C1 segment of cervical spinal cord (tissue), 14 donors: ENCODE results near the gene HELT.

Experiments used
- DNase-seq, 14 donors: peaks; one replicate each; lab custom pipeline; 2025; lab: John Stamatoyannopoulos, UW

HELT gene

DNA sequence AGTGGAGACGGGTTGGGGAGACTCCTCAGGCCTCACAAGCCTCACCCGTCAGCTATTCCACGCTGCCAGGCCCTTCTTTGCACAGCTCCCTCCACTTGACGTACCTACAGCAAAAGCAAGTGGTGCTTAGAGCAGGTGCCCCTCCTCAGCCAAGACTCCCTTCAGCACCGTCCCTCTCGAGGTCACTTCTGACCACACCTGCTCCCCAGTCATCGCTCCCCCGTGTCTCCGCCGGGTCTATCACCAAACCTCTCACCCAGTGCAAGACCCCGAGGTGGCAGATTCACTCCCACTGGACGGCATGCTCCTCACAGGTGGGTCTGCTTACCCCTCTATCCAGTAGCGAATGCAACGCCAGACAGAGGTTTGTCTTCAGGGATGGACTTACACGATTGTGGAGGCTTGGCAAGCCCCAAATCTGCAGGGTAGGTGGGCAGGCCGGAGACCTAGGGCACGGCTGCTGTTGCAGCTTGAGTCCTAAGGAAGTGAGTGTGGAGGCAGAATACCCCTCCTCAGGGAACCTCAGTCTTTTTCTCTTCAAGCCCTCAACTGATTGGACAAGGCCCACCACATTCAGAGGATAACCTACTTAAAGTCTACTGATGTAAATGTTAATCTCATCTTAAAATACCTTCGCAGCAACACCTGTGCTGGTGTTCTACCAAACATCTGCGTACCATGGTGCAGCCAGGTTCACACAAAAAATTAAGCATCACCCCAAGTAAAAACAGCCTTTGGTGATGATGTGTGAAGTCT lies 14.5 kb upstream of the HELT start:
- DNase-seq = no peak

- DNase-seq = no peak
These were observed 13.6 kb upstream of the HELT start for GRCh38 chr4:185004562-185005218.

GRCh38 chr4:185005219-185005819 lies 13.0 kb upstream of the HELT start:
- peak in 13 of 14 donors; percentile 10 to 59 (median 36) for DNase-seq

GRCh38 chr4:185011408-185011807 lies 6.9 kb upstream of the HELT start:
- peak in 1 of 14 donors; percentile 1 for DNase-seq

DNA sequence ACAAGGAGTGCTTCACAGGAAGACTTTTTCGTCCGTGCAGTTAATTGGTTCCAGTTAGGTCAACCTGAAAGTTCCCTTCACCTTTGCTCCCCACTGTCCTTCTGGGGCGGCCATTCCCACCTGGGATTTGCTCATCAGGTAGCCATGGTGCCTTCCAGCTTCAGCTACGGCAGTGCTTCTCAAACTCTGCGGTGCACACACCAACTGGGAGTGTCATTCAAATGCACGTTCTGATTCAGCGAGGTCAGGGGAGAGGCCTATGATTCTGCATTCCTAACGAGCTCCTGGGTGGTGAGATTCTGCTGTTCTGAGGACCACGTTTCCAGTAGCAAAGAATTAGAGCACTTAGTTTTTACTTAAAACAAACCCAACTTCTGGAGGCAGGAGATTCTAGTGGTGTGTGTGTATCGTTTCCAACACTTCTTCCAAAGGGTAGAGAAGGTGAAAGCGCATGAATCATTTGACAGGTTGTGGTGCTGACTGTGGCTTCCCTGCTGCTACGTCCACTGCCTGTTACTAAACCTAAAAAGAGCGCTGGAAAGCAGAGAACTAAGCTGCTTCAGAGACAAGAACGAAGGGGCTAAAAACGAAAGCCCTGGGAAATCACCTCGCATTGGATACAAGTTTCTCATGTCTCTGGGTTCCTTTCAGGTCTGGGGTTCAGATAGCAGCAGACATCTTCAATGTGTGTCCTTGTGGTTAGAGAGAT lies 4.7 kb upstream of the HELT start:
- no peak for DNase-seq

- DNase-seq = no peak
These were observed 3.2 kb upstream of the HELT start for GRCh38 chr4:185015108-185015507.

GRCh38 chr4:185016101-185016940 lies 2.0 kb upstream of the HELT start:
- DNase-seq = no peak

DNA sequence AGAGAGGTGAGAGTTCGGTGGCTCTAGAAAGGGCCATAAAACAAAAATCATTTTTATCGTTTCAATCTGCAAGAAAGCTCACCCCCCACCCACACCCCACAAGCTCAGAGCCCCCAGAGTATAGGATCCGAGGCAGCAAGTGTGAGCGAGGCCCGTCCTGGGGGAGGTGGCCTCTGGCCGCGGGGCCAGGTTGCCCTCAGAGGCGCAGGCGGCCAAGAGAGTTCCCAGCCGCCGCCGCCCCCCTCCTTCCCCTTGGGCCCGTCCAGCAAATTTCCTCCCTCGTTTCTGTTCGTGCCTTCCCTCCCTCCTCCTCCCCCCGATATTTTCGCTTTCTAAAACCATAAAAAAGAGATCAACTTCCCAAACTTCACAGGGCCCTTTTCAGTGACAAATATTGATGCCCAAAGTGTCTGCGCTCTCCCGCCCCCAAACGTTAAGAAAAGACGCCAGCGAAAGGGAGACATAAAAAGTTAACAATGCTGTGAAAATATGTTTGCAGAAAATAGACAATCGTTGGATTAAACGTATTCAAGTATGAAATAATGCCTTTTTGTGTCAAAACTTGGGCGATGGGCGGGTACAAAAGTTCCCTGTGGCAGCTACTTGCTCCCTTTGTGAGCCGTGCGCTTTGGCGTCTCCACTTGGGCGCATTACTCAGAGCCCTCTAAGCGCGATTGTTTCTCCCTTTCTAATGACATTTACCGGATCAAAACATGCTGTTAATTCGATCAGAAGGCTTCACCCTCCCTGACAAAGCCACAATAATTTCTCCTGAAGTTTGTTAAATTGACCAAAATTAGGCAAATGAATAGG lies 1.1 kb upstream of the HELT start:
- DNase-seq = no peak

GRCh38 chr4:185018834-185019455 lies 655 bp downstream of the HELT start:
- no peak for DNase-seq

DNA sequence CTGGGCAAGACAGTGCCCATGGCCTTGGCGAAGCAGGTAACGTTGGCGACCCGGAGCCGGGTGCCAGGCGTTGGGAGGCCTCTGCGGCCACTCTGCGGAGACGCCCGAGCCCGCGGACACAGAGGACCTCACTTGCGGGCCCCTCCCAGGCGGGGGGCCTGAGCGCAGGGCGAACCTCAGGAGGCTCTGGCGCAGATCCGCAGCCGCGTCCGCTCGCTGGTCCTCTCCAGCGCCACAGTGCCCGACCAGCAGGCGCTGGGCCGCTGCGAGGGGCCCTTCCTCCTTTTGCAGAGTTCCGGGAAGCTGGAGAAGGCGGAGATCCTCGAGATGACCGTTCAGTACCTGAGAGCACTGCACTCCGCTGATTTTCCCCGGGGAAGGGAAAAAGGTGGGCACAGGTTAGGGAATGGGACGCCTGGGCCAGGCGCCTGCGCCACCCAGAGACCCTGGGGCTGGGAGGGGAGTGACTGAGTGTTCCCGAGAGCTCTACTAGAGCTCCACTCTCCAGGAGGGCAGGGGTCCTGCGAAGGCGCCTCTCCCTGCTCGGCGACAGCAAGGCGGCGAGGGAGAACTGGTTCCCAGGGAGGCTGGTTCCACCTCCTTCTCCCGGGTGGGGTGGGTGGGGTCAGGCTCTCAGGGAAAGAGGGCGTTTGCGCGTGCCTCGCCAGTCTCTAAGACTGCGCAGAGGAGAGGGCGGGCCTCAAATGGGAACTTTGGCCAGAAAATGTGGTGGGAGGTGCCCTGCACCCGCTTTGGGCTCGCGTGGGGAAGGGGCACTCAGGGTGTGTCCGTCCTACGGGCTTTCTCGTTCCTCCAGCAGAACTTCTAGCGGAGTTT lies 1.4 kb downstream of the HELT start:
- no peak for DNase-seq

- no peak for DNase-seq
These were observed 2.1 kb downstream of the HELT start for GRCh38 chr4:185020293-185020808.

DNA sequence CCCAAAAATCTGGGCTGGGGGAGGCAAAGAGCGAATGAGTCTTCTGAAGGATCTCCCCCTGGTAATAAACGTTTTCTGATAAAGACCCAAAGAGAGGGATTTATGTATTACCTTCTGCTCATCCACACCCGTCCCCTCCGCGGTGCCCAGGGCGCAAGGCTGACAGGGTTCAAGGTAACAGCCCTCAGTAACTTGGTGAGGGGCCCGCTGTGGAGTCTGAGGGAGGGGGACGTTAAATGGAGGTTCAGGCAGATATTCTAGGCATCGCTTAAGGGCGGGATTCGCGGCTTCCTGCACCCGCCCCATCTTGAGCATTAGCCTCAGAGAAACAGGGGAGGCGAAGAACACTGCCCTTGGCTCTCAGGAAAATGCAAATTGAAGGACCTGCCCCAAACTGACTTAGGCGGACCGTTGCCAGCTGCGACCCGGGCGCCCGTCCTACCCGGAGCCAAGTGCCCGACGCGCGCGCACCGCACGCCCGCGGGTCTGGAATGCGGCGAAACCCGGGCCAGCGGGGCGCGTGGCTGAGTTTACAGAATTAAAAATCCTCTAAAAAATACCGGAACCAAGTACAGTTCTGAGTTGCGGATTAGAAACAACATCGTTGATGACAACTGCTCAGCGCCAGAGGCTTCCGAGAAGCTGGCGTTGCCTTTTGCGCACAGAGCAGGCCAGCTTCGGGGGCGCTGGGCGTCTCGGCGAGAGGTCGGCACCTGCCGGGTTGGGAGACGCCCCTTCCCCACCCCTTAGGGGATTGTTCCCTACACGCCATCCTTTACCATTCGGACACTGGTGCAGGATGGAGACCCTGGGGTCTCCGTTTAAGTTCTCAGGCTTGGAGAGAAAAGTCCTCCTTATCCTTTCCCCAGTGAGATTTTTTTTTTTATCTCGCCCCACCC lies 2.8 kb downstream of the HELT start:
- no peak for DNase-seq

GRCh38 chr4:185023471-185023870 lies 5.2 kb downstream of the HELT start:
- DNase-seq = no peak

DNA sequence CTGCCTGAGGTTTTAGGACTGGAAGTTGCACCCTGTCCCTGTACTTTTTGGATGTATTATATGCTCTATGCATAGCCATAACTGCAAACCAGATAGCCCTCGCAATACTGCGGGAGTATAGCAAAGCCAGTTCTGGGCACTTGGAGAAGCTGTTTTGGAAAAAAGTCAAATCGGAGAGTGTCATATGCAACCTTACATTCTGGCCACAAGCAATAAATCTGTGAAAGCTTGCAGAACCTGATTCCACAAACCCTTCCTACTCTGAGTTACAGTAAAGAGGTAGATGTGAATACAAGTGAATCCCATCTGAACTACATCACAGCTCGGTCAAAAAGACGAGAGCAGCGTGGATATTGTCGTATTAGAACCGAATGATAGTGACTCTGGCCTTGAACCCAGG lies 10.3 kb downstream of the HELT start:
- no peak for DNase-seq

DNA sequence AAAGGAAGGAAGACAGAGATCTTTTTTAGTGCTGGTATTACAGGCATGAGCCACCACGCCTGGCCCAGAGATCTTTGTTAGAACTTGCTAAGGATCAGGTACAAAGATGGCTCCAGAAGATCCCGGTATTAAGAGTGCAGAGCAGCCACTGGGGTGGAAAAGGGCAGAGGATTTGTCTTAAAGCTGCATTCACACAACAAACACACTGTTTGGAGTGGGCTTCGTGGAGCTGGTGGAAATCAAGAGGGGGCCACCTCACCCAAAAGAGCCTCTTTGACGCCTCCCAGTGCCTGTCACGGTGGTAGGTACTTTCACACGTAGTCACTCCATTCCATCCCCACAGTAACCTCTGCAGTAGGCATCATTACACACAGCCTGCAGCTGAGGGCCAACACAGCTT lies 13.3 kb downstream of the HELT start:
- DNase-seq = no peak

GRCh38 chr4:185033072-185033471 lies 14.8 kb downstream of the HELT start:
- DNase-seq = no peak

DNA sequence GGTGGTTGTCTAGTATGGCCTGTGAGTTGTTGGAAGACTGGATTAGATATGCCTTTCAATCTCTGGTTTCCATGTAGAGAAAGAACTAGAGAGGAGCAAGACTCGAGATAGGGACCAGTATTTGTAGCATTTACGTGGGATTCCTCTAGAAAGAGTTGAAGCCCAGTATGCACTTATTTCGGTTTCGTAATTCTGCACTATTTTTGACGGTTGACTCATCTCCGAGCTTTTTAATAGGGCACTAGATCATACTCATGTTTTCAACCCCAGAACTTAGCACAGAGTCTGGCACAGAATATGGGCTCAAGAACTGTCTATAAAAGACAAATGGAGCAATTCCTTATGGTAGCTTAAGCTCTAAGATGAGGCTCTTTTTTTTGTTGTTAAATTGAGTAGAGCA lies 15.7 kb downstream of the HELT start:
- DNase-seq = no peak

DNA sequence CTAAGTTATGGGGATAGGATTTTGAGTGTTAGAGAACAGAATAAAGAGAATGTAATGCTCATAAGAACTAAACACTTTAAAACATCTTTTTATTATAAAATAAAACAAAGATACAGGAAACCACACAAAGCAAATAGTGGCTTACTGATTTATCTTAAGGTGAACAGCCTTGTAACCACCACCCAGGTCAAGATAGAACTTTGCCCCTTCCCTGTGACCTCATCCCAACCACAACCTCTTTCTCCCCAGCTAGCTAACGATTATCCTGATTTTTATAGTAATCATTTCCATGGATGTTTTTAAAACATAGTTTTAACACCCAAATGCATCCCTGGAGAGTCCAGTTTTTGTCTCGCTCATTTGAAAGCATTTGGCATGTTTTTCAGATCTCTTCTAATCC lies 17.0 kb downstream of the HELT start:
- no peak for DNase-seq
